Stimulated activated CD8-positive, alpha-beta memory T cell treated with anti-CD3 and anti-CD28 coated beads, Interleukin-4, amount 100 ng/mL, for 4 hours (primary cell): ENCODE data around the gene NALCN.

Source experiments
- DNase-seq, 2 donors: peaks; one replicate each; pipeline ENCODE4 v3.0.0-alpha.2; 2020; ENCODE audit warnings: low read depth in 2 of 2, low spot score in 1 of 2

Gene NALCN

GRCh38 chr13:101415358-101416174 lies 742 bp downstream of the NALCN start:
- no peak for DNase-seq

GRCh38 chr13:101412076-101412475 lies 4.2 kb downstream of the NALCN start:
- DNase-seq = no peak

- DNase-seq = no peak
Measured at GRCh38 chr13:101408992-101409656, 7.2 kb downstream of the NALCN start.

GRCh38 chr13:101408154-101408553 lies 8.2 kb downstream of the NALCN start:
- no peak for DNase-seq

GRCh38 chr13:101406791-101407190 lies 9.5 kb downstream of the NALCN start:
- DNase-seq = no peak

GRCh38 chr13:101401196-101401595 lies 15.1 kb downstream of the NALCN start:
- DNase-seq = no peak

GRCh38 chr13:101399365-101399764 lies 16.9 kb downstream of the NALCN start:
- no peak for DNase-seq

- DNase-seq = no peak
Measured at GRCh38 chr13:101398920-101399319, 17.4 kb downstream of the NALCN start.

- no peak for DNase-seq
Measured at GRCh38 chr13:101398191-101398590, 18.1 kb downstream of the NALCN start.

GRCh38 chr13:101397742-101398141 lies 18.6 kb downstream of the NALCN start:
- DNase-seq = no peak

- no peak for DNase-seq
Measured at GRCh38 chr13:101394605-101395004, 21.7 kb downstream of the NALCN start.

- no peak for DNase-seq
Measured at GRCh38 chr13:101393140-101393539, 23.2 kb downstream of the NALCN start.

- DNase-seq = no peak
Measured at GRCh38 chr13:101390461-101390860, 25.8 kb downstream of the NALCN start.

- DNase-seq = no peak
Measured at GRCh38 chr13:101384929-101385328, 31.4 kb downstream of the NALCN start.

GRCh38 chr13:101383595-101383994 lies 32.7 kb downstream of the NALCN start:
- no peak for DNase-seq

- no peak for DNase-seq
Measured at GRCh38 chr13:101382701-101383100, 33.6 kb downstream of the NALCN start.

GRCh38 chr13:101382086-101382485 lies 34.2 kb downstream of the NALCN start:
- no peak for DNase-seq

- no peak for DNase-seq
Measured at GRCh38 chr13:101360525-101360924, 55.8 kb downstream of the NALCN start.

GRCh38 chr13:101354895-101355294 lies 61.4 kb downstream of the NALCN start:
- DNase-seq = no peak

- DNase-seq = no peak
Measured at GRCh38 chr13:101346942-101347728, 69.2 kb downstream of the NALCN start.

- DNase-seq = no peak
Measured at GRCh38 chr13:101346161-101346560, 70.1 kb downstream of the NALCN start.
